Measurements from ENCODE around the gene TNC. TPM values are rescaled to one million over a fixed set of nuclear protein-coding genes. Genes with fewer than 3 reads are reported as not detected.

TNC gene
- total and polyA plus RNA-seq, 10 of the 15 experiments (the other 5 are each of a cell fraction or from before 2014, with no cell fraction given): 0.05 to 4.2 (median 0.14) TPM

GRCh38 chr9:115165233-115165632, 47.3 kb upstream of the TNC start (continued):
- no peak for TF ChIP-seq ZNF687 (IDR thresholded peaks at IDR 0.05)
- TF ChIP-seq DPF2 (IDR thresholded peaks at IDR 0.05): no peak
- no peak for TF ChIP-seq SKIL (IDR thresholded peaks at IDR 0.05; ENCODE audit: low read depth, poor library complexity, severe bottlenecking)
- TF ChIP-seq ZSCAN29 (IDR thresholded peaks at IDR 0.05): no peak

GRCh38 chr9:115164511-115164974, 46.6 kb upstream of the TNC start:
- intact Hi-C loops (cut with micrococcal nuclease; ENCODE audit: unreplicated experiment): no loop called here
- TF ChIP-seq SUPT20H (IDR thresholded peaks at IDR 0.05; ENCODE audit: borderline replicate concordance, control insufficient read depth, low read depth, low read length) (no peak), MXI1 (IDR thresholded peaks at IDR 0.05; ENCODE audit: low read depth, low read length) (no peak), CEBPB (IDR thresholded peaks at IDR 0.05; ENCODE audit: borderline replicate concordance in 1 of 2, low read depth in 2 of 2, low read length in 2 of 2) (no peak), HDAC2 (IDR thresholded peaks at IDR 0.05) (no peak), NFYA (IDR thresholded peaks at IDR 0.05; ENCODE audit: borderline replicate concordance, low read depth, low read length) (no peak), RBBP5 (conservative IDR thresholded peaks at IDR 0.05) (no peak), RB1 (IDR thresholded peaks at IDR 0.05; ENCODE audit: borderline replicate concordance) (no peak), CHD1 (IDR thresholded peaks at IDR 0.05; ENCODE audit: low read depth, low read length) (no peak), TCF3 (IDR thresholded peaks at IDR 0.05; ENCODE audit: borderline replicate concordance, insufficient read depth, low read depth, low read length) (no peak), EED (IDR thresholded peaks at IDR 0.05; ENCODE audit: low read depth) (no peak)
- TF ChIP-seq, protein P1, sequence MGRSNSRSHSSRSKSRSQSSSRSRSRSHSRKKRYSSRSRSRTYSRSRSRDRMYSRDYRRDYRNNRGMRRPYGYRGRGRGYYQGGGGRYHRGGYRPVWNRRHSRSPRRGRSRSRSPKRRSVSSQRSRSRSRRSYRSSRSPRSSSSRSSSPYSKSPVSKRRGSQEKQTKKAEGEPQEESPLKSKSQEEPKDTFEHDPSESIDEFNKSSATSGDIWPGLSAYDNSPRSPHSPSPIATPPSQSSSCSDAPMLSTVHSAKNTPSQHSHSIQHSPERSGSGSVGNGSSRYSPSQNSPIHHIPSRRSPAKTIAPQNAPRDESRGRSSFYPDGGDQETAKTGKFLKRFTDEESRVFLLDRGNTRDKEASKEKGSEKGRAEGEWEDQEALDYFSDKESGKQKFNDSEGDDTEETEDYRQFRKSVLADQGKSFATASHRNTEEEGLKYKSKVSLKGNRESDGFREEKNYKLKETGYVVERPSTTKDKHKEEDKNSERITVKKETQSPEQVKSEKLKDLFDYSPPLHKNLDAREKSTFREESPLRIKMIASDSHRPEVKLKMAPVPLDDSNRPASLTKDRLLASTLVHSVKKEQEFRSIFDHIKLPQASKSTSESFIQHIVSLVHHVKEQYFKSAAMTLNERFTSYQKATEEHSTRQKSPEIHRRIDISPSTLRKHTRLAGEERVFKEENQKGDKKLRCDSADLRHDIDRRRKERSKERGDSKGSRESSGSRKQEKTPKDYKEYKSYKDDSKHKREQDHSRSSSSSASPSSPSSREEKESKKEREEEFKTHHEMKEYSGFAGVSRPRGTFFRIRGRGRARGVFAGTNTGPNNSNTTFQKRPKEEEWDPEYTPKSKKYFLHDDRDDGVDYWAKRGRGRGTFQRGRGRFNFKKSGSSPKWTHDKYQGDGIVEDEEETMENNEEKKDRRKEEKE (IDR thresholded peaks at IDR 0.05): no peak

More at GRCh38 chr9:115164511-115164974, 46.6 kb upstream of the TNC start:
- ATAC-seq (no peak), DNase-seq (ENCODE audit: low read depth, low spot score) (no peak), FAIRE-seq (no peak)
- Histone ChIP-seq H4K20me1 (ENCODE audit: control insufficient read depth, insufficient read depth) (no peaks in the 10 kb centered on the region), H3K4me1 (ENCODE audit: control insufficient read depth, insufficient read depth, low read length) (no peaks in the 10 kb centered on the region), H2AFZ (ENCODE audit: control insufficient read depth, low read depth, low read length) (no peak overlapping the region), H3K27ac (ENCODE audit: control insufficient read depth, insufficient read depth) (no peak overlapping the region), H3K9ac (ENCODE audit: control insufficient read depth, insufficient read depth, low read length) (no peak overlapping the region), H3K9me3 (replicated peaks; ENCODE audit: control insufficient read depth, insufficient read depth, low read length) (no peaks in the 10 kb centered on the region), H3K4me2 (ENCODE audit: control insufficient read depth, insufficient read depth) (no peak overlapping the region), H3K4me3 (no peak overlapping the region), H3K79me2 (ENCODE audit: control insufficient read depth, insufficient read depth, low read length) (no peaks in the 10 kb centered on the region), H3K27me3 (replicated peaks in 1 of 2; ENCODE audit: control insufficient read depth in 2 of 2, insufficient read depth in 2 of 2, low read length in 1 of 2) (no peaks in the 10 kb centered on the region), H3K36me3 (ENCODE audit: control insufficient read depth in 2 of 2, insufficient read depth in 2 of 2, low read length in 1 of 2) (no peaks in the 10 kb centered on the region)
- SMC1A ChIA-PET (ENCODE audit: uncharacterized antibody, unreplicated experiment): interaction anchor here (0.9 kb wide), 1 partner anchor 50 kb away, joined by 3 read pairs; no protein-coding TSS in a partner anchor
- in situ Hi-C loops (cut with MboI): no loop called here
- no TSS peak for BruUV-seq (replicated peaks)
- 19% methylated on average over 3 of the region's 3 CpGs for WGBS (ENCODE audit: insufficient coverage, insufficient replicate concordance, low lambda C conversion rate, missing lambda C conversion rate)
- POLR2A ChIA-PET: no interaction called here
- RAD21 ChIA-PET (ENCODE audit: unreplicated experiment): no interaction called here
- CTCF ChIA-PET: no interaction called here
